Breast epithelium (tissue), 4 donors: ENCODE measurements around the gene ZNF592. TPM values are rescaled to one million over a fixed set of nuclear protein-coding genes. Genes with fewer than 3 reads are reported as not detected.
"Not testable (repeated sequence)": the region's sequence is repeated elsewhere in the genome, so short reads cannot be mapped to it uniquely, and the experiment has no call there.

Experiments used
- DNase-seq, 2 donors: peaks; one replicate each; pipeline ENCODE4 v3.0.0-alpha.2; 2019; ENCODE audit warnings: low spot score in 2 of 2
- H3K27ac ChIP-seq, 2 donors: fragments of 200-600 bp; sonication (generic) in 1 of 2; one replicate each; pipeline ENCODE4 v1.5.1; 2016 to 2019; ENCODE audit warnings: mild to moderate bottlenecking in 1 of 2
- H3K27me3 ChIP-seq, 2 donors: fragments of 200-600 bp; sonication (generic) in 1 of 2; one replicate each; pipeline versions ENCODE4 v1.5.1 to v1.6.0; 2017 to 2019; ENCODE audit warnings: control low read depth in 1 of 2, mild to moderate bottlenecking in 1 of 2
- H3K36me3 ChIP-seq: fragments of 200-600 bp; one replicate; pipeline ENCODE4 v1.5.1; 2019
- H3K4me1 ChIP-seq, 2 donors: fragments of 200-600 bp; sonication (generic); one replicate each; pipeline ENCODE4 v1.5.1; 2016 to 2019; ENCODE audit warnings: control low read depth in 1 of 2
- H3K4me3 ChIP-seq, 3 donors: fragments of 200-600 bp; sonication (generic); 1 replicate in 2 of 3; 2 replicates in 1 of 3; pipeline ENCODE4 v1.5.1; 2016 to 2019; ENCODE audit warnings: mild to moderate bottlenecking in 3 of 3, moderate library complexity in 2 of 3
- H3K9me3 ChIP-seq, 2 donors: fragments of 200-600 bp; sonication (generic) in 1 of 2; one replicate each; pipeline ENCODE4 v1.5.1; 2016 to 2019; ENCODE audit warnings: control low read depth in 1 of 2
- CTCF ChIP-seq, 3 donors: fragments of 450-650 bp; IDR thresholded peaks; one replicate each; pipeline ENCODE4 v1.5.1; 2016 to 2017; ENCODE audit warnings: antibody characterized with exemption in 3 of 3, mild to moderate bottlenecking in 3 of 3, moderate library complexity in 3 of 3
- POLR2A ChIP-seq: fragments of 450-650 bp; IDR thresholded peaks from one replicate; pipeline ENCODE4 v1.6.1; 2016; ENCODE audit warnings: antibody characterized with exemption, mild to moderate bottlenecking, moderate library complexity
- POLR2AphosphoS5 ChIP-seq, 3 donors: sonication (generic); formaldehyde crosslinking; IDR thresholded peaks; one replicate each; pipeline ENCODE4 v1.6.1; 2017; ENCODE audit warnings: antibody characterized with exemption in 3 of 3
- intact Hi-C: fragments of 100-400 bp; cut with DNase I; formaldehyde crosslinking; loops from one replicate; pipeline ENCODE4 v1.15.1; 2023; ENCODE audit warnings: low total_unique reads
- total RNA-seq, 3 donors: library from RNA; depleted of rRNA; stranded (reverse); fragments of >200 nt; gene quantifications; one replicate each; pipeline ENCODE4 v1.1.0, GENCODE V29; 2016

The ZNF592 gene
- total RNA-seq, 3 donors from 2014 or later, result 14.1 to 18.4 (median 18.2) TPM

DNA sequence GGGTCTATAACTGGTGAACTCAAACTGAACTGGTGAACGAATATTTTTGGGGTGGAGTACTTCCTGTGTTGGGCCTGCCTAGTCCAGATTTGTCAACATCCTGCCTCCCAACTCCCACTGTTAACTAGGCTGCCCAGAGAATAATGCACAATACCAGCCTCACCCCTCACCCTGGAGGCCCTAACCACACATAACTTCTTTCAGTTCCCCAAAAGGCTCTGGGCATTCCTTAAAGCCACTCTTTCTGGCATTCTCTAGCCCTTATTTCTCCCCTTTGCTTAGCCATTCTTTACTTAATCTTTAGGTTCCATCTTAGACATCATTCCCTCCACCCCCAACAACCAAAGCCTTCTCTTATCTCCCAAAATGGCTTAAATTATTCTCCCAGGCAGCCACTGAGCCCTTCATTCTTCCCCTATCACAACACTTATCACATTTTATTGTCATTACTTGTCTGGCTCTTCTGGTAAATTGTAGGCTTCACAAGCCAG is 23.3 kb upstream of the ZNF592 start:
- Histone ChIP-seq H3K36me3 (no peaks in the 10 kb centered on the region), H3K27ac (peak overlapping the region in 1 of 2 donors; percentile 52)
- TF ChIP-seq POLR2A (no peak), CTCF (IDR thresholded peaks at IDR 0.05) (no peak), POLR2AphosphoS5 (IDR thresholded peaks at IDR 0.05) (no peak)

DNA sequence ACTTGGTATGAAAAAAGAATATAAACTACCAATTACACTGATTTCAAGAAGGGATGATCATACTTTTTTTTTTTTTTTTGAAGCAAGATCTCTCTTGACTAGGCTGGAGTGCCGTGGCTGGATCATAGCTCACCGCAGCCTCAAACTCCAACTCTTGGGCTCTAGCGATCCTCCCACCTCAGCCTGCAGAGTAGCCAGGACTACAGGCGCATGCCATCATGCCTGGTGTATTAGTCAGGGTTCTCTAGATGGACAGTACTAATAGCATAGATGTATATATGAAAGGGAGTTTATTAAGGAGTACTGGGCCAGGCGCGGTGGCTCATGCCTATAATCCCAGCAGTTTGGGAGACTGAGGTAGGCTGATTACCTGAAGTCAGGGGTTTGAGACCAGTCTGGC is 21.0 kb upstream of the ZNF592 start:
- no peak for DNase-seq
- no peaks in the 10 kb centered on the region for H3K27me3 ChIP-seq
- H3K4me3 ChIP-seq, result no peak overlapping the region
- TF ChIP-seq POLR2A, result no peak
- no peak for TF ChIP-seq POLR2AphosphoS5 (IDR thresholded peaks at IDR 0.05)
- TF ChIP-seq CTCF (IDR thresholded peaks at IDR 0.05), result no peak
- no peaks in the 10 kb centered on the region for H3K9me3 ChIP-seq
- no peaks in the 10 kb centered on the region for H3K4me1 ChIP-seq
- H3K36me3 ChIP-seq, result no peaks in the 10 kb centered on the region
- intact Hi-C loops, result no loop called here
- H3K27ac ChIP-seq, result no peak overlapping the region

More for the DNA sequence above, 23.3 kb upstream of the ZNF592 start:
- no peaks in the 10 kb centered on the region for H3K9me3 ChIP-seq
- intact Hi-C loops, result no loop called here
- no peak for DNase-seq
- no peaks in the 10 kb centered on the region for H3K27me3 ChIP-seq
- no peaks in the 10 kb centered on the region for H3K4me1 ChIP-seq
- no peak overlapping the region for H3K4me3 ChIP-seq

DNA sequence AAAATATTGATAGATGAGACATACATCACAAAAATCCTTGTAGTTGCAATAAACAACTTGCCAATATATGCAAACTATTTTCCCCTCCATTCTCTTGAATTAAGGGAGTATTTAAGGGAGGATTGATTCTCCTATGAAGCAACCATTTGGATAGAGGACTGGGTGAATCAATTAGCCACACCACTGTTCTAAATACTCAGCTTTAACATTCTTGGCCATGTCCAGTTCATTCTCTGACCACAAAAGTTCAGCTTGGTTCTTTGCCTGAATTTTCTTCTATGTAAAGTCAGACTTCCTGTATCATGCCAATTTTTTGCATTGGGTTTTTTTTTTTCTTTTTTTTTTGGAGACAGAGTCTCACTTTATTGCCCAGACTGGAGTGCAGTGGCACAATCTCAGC is 16.6 kb upstream of the ZNF592 start:
- TF ChIP-seq POLR2AphosphoS5 (IDR thresholded peaks at IDR 0.05) (no peak), POLR2A (no peak)
- Histone ChIP-seq H3K4me3 (no peak overlapping the region), H3K36me3 (no peaks in the 10 kb centered on the region), H3K27ac (no peak overlapping the region), H3K9me3 (no peaks in the 10 kb centered on the region), H3K4me1 (no peaks in the 10 kb centered on the region), H3K27me3 (no peaks in the 10 kb centered on the region)
- DNase-seq, result no peak
- intact Hi-C loops, result no loop called here

DNA sequence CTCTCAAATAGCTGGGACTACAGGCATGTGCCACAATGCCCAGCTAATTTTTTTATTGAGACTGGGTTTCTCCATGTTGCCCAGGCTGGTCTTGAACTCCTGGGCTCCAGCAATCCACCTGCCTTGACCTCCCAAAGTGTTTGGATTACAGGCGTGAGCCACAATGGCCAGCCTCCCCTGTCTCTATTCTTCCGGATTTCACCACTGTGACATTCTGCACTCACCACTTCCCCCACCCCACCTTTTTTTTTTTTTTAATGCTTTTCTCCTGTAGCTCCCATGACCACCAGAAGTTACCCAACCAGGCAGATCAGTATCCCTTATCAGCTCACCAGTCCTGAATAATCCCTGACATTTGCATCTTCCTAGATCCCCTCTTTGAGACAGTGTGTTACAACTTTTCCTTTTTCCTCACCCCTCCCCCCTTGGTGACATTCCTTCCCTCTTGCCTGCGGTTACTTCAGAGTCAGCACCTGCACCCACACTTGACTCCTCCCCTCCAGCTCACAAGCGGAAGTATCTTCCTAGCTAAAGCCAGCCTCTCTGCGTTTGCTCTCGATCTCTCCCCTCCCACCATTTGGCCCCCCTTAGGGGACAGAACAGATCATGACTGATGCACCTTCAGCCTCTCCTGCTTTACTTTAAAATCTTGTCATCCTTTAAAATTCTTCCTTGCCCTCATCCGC is 13.5 kb upstream of the ZNF592 start:
- intact Hi-C loops, result no loop called here
- no peaks in the 10 kb centered on the region for H3K9me3 ChIP-seq
- H3K36me3 ChIP-seq, result no peaks in the 10 kb centered on the region
- H3K4me1 ChIP-seq, result no peaks in the 10 kb centered on the region
- no peaks in the 10 kb centered on the region for H3K27me3 ChIP-seq
- H3K27ac ChIP-seq, result peak overlapping the region; percentile 76 to 78
- TF ChIP-seq POLR2A (no peak), POLR2AphosphoS5 (IDR thresholded peaks at IDR 0.05) (peak in 1 of 3 donors; percentile 65), CTCF (IDR thresholded peaks at IDR 0.05) (no peak)
- peak; percentile 61 to 78 for DNase-seq
- H3K4me3 ChIP-seq, result peak overlapping the region in 2 of 3 donors; percentile 30 to 55

DNA sequence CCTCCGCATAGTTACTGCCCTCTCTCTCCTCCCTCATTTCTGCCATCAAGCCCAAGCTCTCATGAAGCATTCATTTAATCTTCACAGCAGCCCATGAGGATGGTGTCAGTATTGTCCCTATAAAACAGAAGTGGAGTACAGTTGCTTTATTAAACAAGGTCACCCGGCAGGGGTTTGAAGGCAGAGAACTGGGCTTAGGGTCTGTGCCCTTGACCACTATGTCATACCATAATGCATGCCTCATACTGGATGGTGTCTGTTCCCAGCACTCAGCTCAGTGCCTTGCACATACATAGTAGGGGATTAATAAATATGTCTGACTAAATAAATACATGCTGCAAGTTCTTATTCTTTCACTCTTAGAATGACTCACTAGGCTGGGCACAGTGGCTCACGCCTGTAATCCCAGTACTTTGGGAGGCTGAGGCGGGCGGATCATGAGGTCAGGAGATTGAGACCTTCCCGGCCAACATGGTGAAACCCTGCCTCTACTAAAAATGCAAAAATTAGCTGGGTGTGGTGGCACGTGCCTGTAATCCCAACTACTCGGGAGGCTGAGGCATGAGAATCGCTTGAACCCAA is 12.8 kb upstream of the ZNF592 start:
- DNase-seq, H3K4me1 ChIP-seq, H3K27me3 ChIP-seq, H3K36me3 ChIP-seq, H3K9me3 ChIP-seq, intact Hi-C loops: not testable (repeated sequence)
- Histone ChIP-seq H3K27ac (peak overlapping the region; percentile 76 to 78), H3K4me3 (peak overlapping the region in 2 of 3 donors; percentile 30 to 55)

DNA sequence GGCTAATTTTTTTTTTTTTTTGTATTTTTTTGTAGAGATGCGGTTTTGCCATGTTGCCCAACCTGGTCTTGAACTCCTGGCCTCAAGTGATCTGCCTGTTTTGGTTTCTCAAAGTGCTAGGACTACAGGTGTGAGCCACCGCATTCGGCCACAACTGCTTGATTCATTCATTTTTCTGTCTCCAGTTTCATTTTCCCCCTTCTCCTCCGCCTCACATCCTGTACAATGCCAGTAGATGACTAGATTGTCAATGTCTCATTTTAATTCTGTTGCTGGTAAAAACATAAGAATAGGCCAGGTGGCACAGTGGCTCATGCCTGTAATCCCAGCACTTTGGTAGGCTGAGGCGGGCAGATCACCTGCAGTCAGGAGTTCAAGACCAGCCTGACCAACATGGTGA is 12.0 kb upstream of the ZNF592 start:
- no peak for DNase-seq
- Histone ChIP-seq H3K9me3 (no peaks in the 10 kb centered on the region), H3K27ac (no peak overlapping the region), H3K4me3 (no peak overlapping the region), H3K27me3 (no peaks in the 10 kb centered on the region), H3K4me1 (no peaks in the 10 kb centered on the region), H3K36me3 (no peaks in the 10 kb centered on the region)
- intact Hi-C loops, result no loop called here
- no peak for TF ChIP-seq POLR2A
- TF ChIP-seq CTCF (IDR thresholded peaks at IDR 0.05), result no peak
- no peak for TF ChIP-seq POLR2AphosphoS5 (IDR thresholded peaks at IDR 0.05)
